Measurements from ENCODE around the gene ZDHHC19.

Gene ZDHHC19

DNA sequence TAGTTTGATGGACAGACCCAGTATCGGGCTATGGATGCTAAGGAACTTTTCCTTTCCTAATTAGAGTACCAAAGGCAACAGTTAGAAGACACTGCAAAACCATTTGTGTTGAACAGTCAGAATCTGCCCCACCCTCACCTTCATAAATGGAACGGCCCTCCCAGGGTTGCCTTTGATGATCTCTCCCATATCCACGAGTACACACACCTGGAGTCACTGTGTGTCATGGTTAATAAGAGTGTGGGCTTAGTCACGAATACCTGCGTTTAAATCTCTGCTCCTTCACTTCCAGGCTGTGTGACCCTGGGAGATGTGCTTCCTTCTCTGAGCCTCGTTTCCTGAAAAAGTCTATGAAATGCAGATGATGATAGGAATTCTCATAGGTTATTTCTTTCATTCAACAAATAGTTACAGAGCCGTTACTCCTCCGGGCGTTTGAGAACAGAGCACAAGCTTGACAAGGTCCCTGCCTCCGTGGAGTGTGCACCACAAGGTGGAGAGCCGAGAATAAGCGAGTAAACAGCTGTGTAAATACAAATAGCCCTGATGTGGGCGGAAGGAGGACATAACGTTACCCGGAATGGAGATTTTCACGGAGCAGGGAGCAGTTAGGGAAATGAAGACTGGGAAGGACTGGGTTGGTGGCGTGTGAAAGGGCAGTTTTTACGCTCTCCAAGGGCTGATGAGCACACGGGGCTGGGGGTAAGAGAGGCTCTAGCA, 11.8 kb upstream of the ZDHHC19 start:
- Histone ChIP-seq H3F3A (ENCODE audit: insufficient read depth, low read length) (no peaks in the 10 kb centered on the region), H3K4me3 (ENCODE audit: low read depth, low read length, poor library complexity, severe bottlenecking) (no peak overlapping the region), H4K20me1 (ENCODE audit: insufficient read depth, low read length) (no peaks in the 10 kb centered on the region), H3K9me3 (ENCODE audit: low read length) (no peaks in the 10 kb centered on the region), H3K4me1 (ENCODE audit: insufficient read depth, low read length, severe bottlenecking) (peaks cover 12% of the 10 kb centered on the region), H3K36me3 (ENCODE audit: insufficient read depth, low read length) (no peaks in the 10 kb centered on the region), H3K9me2 (ENCODE audit: low read depth, low read length) (no peaks in the 10 kb centered on the region), H3K79me2 (ENCODE audit: insufficient read depth, low read length) (no peaks in the 10 kb centered on the region), H3K27me3 (ENCODE audit: insufficient read depth, low read length) (peaks cover 8% of the 10 kb centered on the region), H2AFZ (ENCODE audit: low read length) (no peak overlapping the region), H3K4me2 (ENCODE audit: low read length) (no peak overlapping the region), H3K9ac (ENCODE audit: low read length) (no peak overlapping the region), H3K27ac (ENCODE audit: low read depth, low read length, poor library complexity, severe bottlenecking) (no peak overlapping the region)
- TF ChIP-seq, protein P1, sequence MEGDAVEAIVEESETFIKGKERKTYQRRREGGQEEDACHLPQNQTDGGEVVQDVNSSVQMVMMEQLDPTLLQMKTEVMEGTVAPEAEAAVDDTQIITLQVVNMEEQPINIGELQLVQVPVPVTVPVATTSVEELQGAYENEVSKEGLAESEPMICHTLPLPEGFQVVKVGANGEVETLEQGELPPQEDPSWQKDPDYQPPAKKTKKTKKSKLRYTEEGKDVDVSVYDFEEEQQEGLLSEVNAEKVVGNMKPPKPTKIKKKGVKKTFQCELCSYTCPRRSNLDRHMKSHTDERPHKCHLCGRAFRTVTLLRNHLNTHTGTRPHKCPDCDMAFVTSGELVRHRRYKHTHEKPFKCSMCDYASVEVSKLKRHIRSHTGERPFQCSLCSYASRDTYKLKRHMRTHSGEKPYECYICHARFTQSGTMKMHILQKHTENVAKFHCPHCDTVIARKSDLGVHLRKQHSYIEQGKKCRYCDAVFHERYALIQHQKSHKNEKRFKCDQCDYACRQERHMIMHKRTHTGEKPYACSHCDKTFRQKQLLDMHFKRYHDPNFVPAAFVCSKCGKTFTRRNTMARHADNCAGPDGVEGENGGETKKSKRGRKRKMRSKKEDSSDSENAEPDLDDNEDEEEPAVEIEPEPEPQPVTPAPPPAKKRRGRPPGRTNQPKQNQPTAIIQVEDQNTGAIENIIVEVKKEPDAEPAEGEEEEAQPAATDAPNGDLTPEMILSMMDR (IDR thresholded peaks at IDR 0.05; ENCODE audit: low read length): no peak
- no peak for TF ChIP-seq EZH2 (IDR thresholded peaks at IDR 0.05; ENCODE audit: borderline replicate concordance, low read length)

DNA sequence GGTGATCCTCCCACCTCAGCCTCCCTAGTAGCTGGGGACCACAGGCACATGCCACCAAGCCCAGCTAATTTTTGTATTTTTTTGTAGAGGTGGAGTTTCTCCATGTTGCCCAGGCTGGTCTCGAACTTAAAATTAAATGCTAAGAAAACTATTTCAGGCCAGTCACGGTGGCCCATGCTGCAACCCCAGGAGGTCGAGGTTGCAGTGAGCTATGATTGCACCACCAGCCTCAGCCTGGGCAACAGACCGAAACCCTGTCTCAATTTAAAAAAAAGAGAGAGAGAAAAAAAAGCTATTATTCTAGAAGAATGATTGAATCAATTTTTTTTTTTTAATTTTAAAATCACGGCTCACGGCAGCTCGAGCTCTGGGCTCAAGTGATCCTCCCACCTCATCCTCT, 9.8 kb upstream of the ZDHHC19 start:
- Histone ChIP-seq H3K4me3 (ENCODE audit: low read depth, low read length, poor library complexity, severe bottlenecking) (no peak overlapping the region), H3K27ac (ENCODE audit: low read depth, low read length, poor library complexity, severe bottlenecking) (no peak overlapping the region), H3K9me3 (ENCODE audit: low read length) (no peaks in the 10 kb centered on the region), H2AFZ (ENCODE audit: low read length) (no peak overlapping the region), H4K20me1 (ENCODE audit: insufficient read depth, low read length) (no peaks in the 10 kb centered on the region), H3K9ac (ENCODE audit: low read length) (no peak overlapping the region), H3K4me2 (ENCODE audit: low read length) (no peak overlapping the region), H3K9me2 (ENCODE audit: low read depth, low read length) (no peaks in the 10 kb centered on the region), H3F3A (ENCODE audit: insufficient read depth, low read length) (no peaks in the 10 kb centered on the region), H3K36me3 (ENCODE audit: insufficient read depth, low read length) (no peaks in the 10 kb centered on the region), H3K4me1 (ENCODE audit: insufficient read depth, low read length, severe bottlenecking) (peaks cover 12% of the 10 kb centered on the region), H3K27me3 (ENCODE audit: insufficient read depth, low read length) (peaks cover 8% of the 10 kb centered on the region), H3K79me2 (ENCODE audit: insufficient read depth, low read length) (no peaks in the 10 kb centered on the region)
- TF ChIP-seq, protein P1 (IDR thresholded peaks at IDR 0.05; ENCODE audit: low read length): no peak
- TF ChIP-seq EZH2 (IDR thresholded peaks at IDR 0.05; ENCODE audit: borderline replicate concordance, low read length): no peak

DNA sequence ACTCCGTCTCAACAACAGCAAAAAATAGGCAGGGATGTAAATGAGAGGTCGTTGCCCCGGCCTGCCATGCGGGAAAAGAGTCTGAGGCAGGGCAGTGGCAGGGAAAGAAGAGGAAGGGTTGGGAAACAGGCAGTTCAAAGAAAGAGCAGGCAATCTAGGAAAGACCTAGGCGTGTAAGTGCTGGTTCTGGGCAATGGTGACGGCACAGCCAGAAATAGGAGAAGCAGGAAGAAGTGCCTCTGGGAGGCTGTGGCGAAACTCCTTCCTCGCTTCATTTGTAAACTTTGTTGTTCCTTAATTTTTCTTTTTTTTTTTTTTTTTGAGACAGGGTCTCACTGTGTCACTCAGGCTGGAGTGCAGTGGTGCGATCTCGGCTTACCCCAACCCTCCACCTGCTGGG, 9.4 kb upstream of the ZDHHC19 start:
- no peak overlapping the region for H3K4me2 ChIP-seq (ENCODE audit: low read length)
- H3K4me1 ChIP-seq (ENCODE audit: insufficient read depth, low read length, severe bottlenecking): peaks cover 12% of the 10 kb centered on the region
- H3K9me2 ChIP-seq (ENCODE audit: low read depth, low read length): no peaks in the 10 kb centered on the region
- H3F3A ChIP-seq (ENCODE audit: insufficient read depth, low read length): no peaks in the 10 kb centered on the region
- H3K27me3 ChIP-seq (ENCODE audit: insufficient read depth, low read length): peaks cover 8% of the 10 kb centered on the region
- H2AFZ ChIP-seq (ENCODE audit: low read length): no peak overlapping the region
- H3K9me3 ChIP-seq (ENCODE audit: low read length): no peaks in the 10 kb centered on the region
- H3K79me2 ChIP-seq (ENCODE audit: insufficient read depth, low read length): no peaks in the 10 kb centered on the region
- no peaks in the 10 kb centered on the region for H4K20me1 ChIP-seq (ENCODE audit: insufficient read depth, low read length)
- no peak for TF ChIP-seq EZH2 (IDR thresholded peaks at IDR 0.05; ENCODE audit: borderline replicate concordance, low read length)
- TF ChIP-seq, protein P1 (IDR thresholded peaks at IDR 0.05; ENCODE audit: low read length): no peak
- H3K9ac ChIP-seq (ENCODE audit: low read length): no peak overlapping the region
- H3K4me3 ChIP-seq (ENCODE audit: low read depth, low read length, poor library complexity, severe bottlenecking): no peak overlapping the region
- H3K27ac ChIP-seq (ENCODE audit: low read depth, low read length, poor library complexity, severe bottlenecking): no peak overlapping the region
- H3K36me3 ChIP-seq (ENCODE audit: insufficient read depth, low read length): no peaks in the 10 kb centered on the region

Data from OCI-LY1 (cell line).